Transverse colon (tissue), 4 donors: ENCODE results near the gene RNF17.

Experiments used
- POLR2A ChIP-seq: fragments of 450-650 bp; IDR thresholded peaks from one replicate; pipeline ENCODE4 v1.6.1; 2016; ENCODE audit warnings: antibody characterized with exemption, mild to moderate bottlenecking, moderate library complexity
- POLR2AphosphoS5 ChIP-seq, 3 donors: sonication (generic); formaldehyde crosslinking; IDR thresholded peaks; one replicate each; pipeline ENCODE4 v1.6.1; 2016; ENCODE audit warnings: antibody characterized with exemption in 3 of 3
- TF ChIP-seq, protein P1 (sequence below), 5 experiments: fragments of 200-600 bp in 3 of 5; fragments of 450-650 bp in 2 of 5; sonication (generic) in 3 of 5; IDR thresholded peaks; 1 replicate in 2 of 5; 2 replicates in 3 of 5; pipeline ENCODE4 v1.5.1; 2016 to 2017; ENCODE audit warnings: antibody characterized with exemption in 5 of 5, inconsistent platforms in 3 of 5, mild to moderate bottlenecking in 2 of 5, moderate library complexity in 1 of 5

DNA sequence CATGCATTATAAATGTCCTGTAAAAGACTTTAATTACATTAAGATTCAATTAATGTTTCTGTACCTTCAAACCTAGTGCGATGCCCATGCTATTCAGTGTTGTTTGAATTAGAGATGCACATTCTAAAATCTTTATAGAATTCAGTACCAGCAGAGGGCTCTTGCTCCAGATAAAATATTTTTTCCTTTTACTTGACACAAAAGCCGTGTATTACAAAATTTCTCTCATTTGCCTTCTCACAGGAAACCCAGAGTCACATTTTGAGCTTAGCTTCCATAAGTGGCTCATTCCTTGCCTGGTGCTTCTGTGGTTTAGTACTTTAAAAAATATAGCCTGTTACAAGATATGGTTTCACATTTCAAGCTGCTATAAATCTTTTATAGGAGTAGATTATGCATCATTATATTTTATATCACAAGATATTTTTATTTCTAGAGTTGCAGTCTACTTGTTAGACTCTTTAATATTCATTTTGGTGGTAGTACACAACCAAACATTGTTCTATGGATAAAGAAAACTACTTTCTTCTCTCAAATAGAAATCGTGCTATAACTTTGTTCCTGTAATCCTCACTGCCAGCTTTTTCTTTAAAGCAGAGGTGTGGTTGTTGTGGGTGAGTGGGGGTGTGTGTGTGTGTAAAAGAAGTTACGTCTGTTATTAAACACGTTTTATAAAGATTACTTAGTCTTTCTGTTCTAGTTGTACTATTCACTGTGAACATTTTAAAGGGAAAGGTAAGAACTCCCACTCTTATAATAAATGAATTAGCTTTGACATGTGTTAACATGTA lies 101.4 kb downstream of the RNF17 start:
- TF ChIP-seq POLR2A (no peak), POLR2AphosphoS5 (IDR thresholded peaks at IDR 0.05) (no peak)
- TF ChIP-seq, protein P1, sequence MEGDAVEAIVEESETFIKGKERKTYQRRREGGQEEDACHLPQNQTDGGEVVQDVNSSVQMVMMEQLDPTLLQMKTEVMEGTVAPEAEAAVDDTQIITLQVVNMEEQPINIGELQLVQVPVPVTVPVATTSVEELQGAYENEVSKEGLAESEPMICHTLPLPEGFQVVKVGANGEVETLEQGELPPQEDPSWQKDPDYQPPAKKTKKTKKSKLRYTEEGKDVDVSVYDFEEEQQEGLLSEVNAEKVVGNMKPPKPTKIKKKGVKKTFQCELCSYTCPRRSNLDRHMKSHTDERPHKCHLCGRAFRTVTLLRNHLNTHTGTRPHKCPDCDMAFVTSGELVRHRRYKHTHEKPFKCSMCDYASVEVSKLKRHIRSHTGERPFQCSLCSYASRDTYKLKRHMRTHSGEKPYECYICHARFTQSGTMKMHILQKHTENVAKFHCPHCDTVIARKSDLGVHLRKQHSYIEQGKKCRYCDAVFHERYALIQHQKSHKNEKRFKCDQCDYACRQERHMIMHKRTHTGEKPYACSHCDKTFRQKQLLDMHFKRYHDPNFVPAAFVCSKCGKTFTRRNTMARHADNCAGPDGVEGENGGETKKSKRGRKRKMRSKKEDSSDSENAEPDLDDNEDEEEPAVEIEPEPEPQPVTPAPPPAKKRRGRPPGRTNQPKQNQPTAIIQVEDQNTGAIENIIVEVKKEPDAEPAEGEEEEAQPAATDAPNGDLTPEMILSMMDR (IDR thresholded peaks at IDR 0.05), result no peak
